ENCODE results near the gene ASCL4. TPM values are rescaled to one million over a fixed set of nuclear protein-coding genes. Genes with fewer than 3 reads are reported as not detected.

ASCL4 gene
- total and polyA plus RNA-seq, 2 of the 13 experiments (the other 11 are each of a cell fraction or from before 2014, with no cell fraction given) = not detected

- TF ChIP-seq STAT6 (CRISPR knock-in tag; IDR thresholded peaks at IDR 0.05; ENCODE audit: borderline replicate concordance) (no peak), LCORL (IDR thresholded peaks at IDR 0.05) (no peak), LCORL (CRISPR knock-in tag; IDR thresholded peaks at IDR 0.05) (no peak), ZNF747 (CRISPR knock-in tag; IDR thresholded peaks at IDR 0.05; ENCODE audit: borderline replicate concordance) (no peak), ARNT (IDR thresholded peaks at IDR 0.05) (no peak), ZNF781 (CRISPR knock-in tag; IDR thresholded peaks at IDR 0.05; ENCODE audit: borderline replicate concordance, not compliant biosample characterization) (no peak), ZBTB7A (CRISPR knock-in tag; IDR thresholded peaks at IDR 0.05) (no peak), FOSL1 (CRISPR knock-in tag; IDR thresholded peaks at IDR 0.05; ENCODE audit: borderline replicate concordance) (no peak), SP2 (CRISPR knock-in tag; IDR thresholded peaks at IDR 0.05) (no peak), ATF2 (CRISPR knock-in tag; IDR thresholded peaks at IDR 0.05) (no peak)
- in situ Hi-C loops (cut with HindIII; ENCODE audit: extremely low pct_ligation_motif_present, low pct_unique_long_range_greater_than_20kb) = no loop called here
These were observed 13.8 kb downstream of the ASCL4 start for GRCh38 chr12:107788281-107788680.

More at GRCh38 chr12:107788281-107788680, 13.8 kb downstream of the ASCL4 start:
- intact Hi-C loops (cut with micrococcal nuclease; ENCODE audit: unreplicated experiment) = no loop called here
- peak overlapping the region; percentile 72 for H3K4me2 ChIP-seq (ENCODE audit: low read depth, low read length)
- CTCF ChIA-PET (ENCODE audit: low intra/inter-chr PET ratio, low total read pairs) = no interaction called here
- no peak overlapping the region for H2AFZ ChIP-seq (ENCODE audit: low read length)
- POLR2A ChIA-PET = no interaction called here
- DNase-seq (ENCODE audit: low spot score) (no peak), ATAC-seq (no peak), FAIRE-seq (no peak)
- no peaks in the 10 kb centered on the region for H3K27me3 ChIP-seq (ENCODE audit: control insufficient read depth in 1 of 2, insufficient read depth in 2 of 2, low read length in 2 of 2)
- BruUV-seq (replicated peaks) = no TSS peak
- H3K4me3 ChIP-seq (replicated peaks in 1 of 3; ENCODE audit: insufficient read depth in 1 of 3, low read depth in 2 of 3, low read length in 3 of 3) = 0 out of 6 replicates have a peak overlapping the region, but pooled peaks of 1 of the 3 experiments have one; percentile 48
- WGBS (ENCODE audit: low lambda C conversion rate) = 0% methylated on average over 2 of the region's 2 CpGs
- no peaks in the 10 kb centered on the region for H4K20me1 ChIP-seq (ENCODE audit: insufficient read depth, low read length)
- H3K79me2 ChIP-seq (ENCODE audit: insufficient read depth, low read length) = no peaks in the 10 kb centered on the region
- peaks cover 20% of the 10 kb centered on the region for H3K4me1 ChIP-seq (ENCODE audit: insufficient read depth, low read length)
- H3K9ac ChIP-seq (ENCODE audit: insufficient read depth, low read depth, low read length) = no peak overlapping the region
- H3K27ac ChIP-seq (ENCODE audit: extremely low read length, insufficient read depth, low read length) = no peak overlapping the region
- 0 out of 2 replicates have a peak, but pooled peaks cover 6% of the 10 kb centered on the region for H3K9me3 ChIP-seq (ENCODE audit: low read length)
- no peaks in the 10 kb centered on the region for H3K36me3 ChIP-seq (replicated peaks in 1 of 2; ENCODE audit: control insufficient read depth in 1 of 2, insufficient read depth in 2 of 2, low read length in 2 of 2)
